GM23338 (cell line): ENCODE measurements around the gene ADAMTS18.

Source experiments
- CREB1 ChIP-seq: fragments of 250-450 bp; sonication (Bioruptor Pico); IDR thresholded peaks from 2 replicates; pipeline ENCODE4 v1.5.0; 2020; ENCODE audit warnings: low read depth, mild to moderate bottlenecking, moderate library complexity
- EZH2 ChIP-seq: fragments of 200-600 bp; sonication (generic); IDR thresholded peaks from one replicate; pipeline ENCODE4 v1.8.0; 2017; ENCODE audit warnings: antibody characterized with exemption, mild to moderate bottlenecking, low read depth; ENCODE audit not compliant: unreplicated experiment

GRCh38 chr16:77472262-77472661 lies 37.4 kb upstream of the ADAMTS18 start:
- TF ChIP-seq CREB1 (no peak), EZH2 (no peak)
